Bronchial epithelial cell (primary cell): Measurements from ENCODE around the gene FSTL4. TPM values are rescaled to one million over a fixed set of nuclear protein-coding genes. Genes with fewer than 3 reads are reported as not detected.

Experiments used
- DNase-seq: peaks from one replicate; pipeline ENCODE4 v3.0.0-alpha.2; 2010; ENCODE audit warnings: low read depth
- FAIRE-seq: peaks from 2 replicates; lab custom pipeline; 2011; peaks lifted over from hg19 to GRCh38; lab: Jason Lieb, UNC
- H3K27me3 ChIP-seq: 2 replicates; pipeline ENCODE4 v1.5.1; 2011; ENCODE audit warnings: low read length; ENCODE audit not compliant: control insufficient read depth, insufficient read depth
- H3K36me3 ChIP-seq: 2 replicates; pipeline ENCODE4 v1.5.1; 2011; ENCODE audit warnings: low read length; ENCODE audit not compliant: control insufficient read depth, insufficient read depth
- H3K4me3 ChIP-seq: 2 replicates; pipeline ENCODE4 v1.5.1; 2011; ENCODE audit warnings: mild to moderate bottlenecking, low read depth, low read length, control low read depth
- CTCF ChIP-seq: IDR thresholded peaks from 2 replicates; pipeline ENCODE4 v1.5.1; 2011; ENCODE audit warnings: mild to moderate bottlenecking, moderate library complexity, low read length, control low read depth, inconsistent platforms; ENCODE audit not compliant: insufficient read depth, severe bottlenecking
- total RNA-seq: library from RNA; depleted of rRNA; stranded (reverse); fragments of >200 nt; gene quantifications from 2 replicates; pipeline ENCODE4 v1.2.1, GENCODE V29; 2014

The FSTL4 gene
- total RNA-seq, 1 donor from 2014 or later, result not detected

GRCh38 chr5:133277744-133278143, 334.6 kb downstream of the FSTL4 start:
- Histone ChIP-seq H3K4me3 (no peak overlapping the region), H3K36me3 (no peaks in the 10 kb centered on the region), H3K27me3 (no peaks in the 10 kb centered on the region)
- FAIRE-seq, result no peak
- no peak for DNase-seq
- TF ChIP-seq CTCF, result no peak

GRCh38 chr5:133276171-133276570, 336.2 kb downstream of the FSTL4 start:
- no peaks in the 10 kb centered on the region for H3K27me3 ChIP-seq
- FAIRE-seq, result no peak
- no peak for TF ChIP-seq CTCF
- H3K4me3 ChIP-seq, result no peak overlapping the region
- no peaks in the 10 kb centered on the region for H3K36me3 ChIP-seq
- no peak for DNase-seq

GRCh38 chr5:133275631-133276030, 336.7 kb downstream of the FSTL4 start:
- no peak for DNase-seq
- TF ChIP-seq CTCF, result no peak
- Histone ChIP-seq H3K36me3 (no peaks in the 10 kb centered on the region), H3K4me3 (no peak overlapping the region), H3K27me3 (no peaks in the 10 kb centered on the region)
- FAIRE-seq, result no peak

GRCh38 chr5:133274597-133274935, 337.8 kb downstream of the FSTL4 start:
- no peak for FAIRE-seq
- Histone ChIP-seq H3K36me3 (no peaks in the 10 kb centered on the region), H3K27me3 (no peaks in the 10 kb centered on the region), H3K4me3 (no peak overlapping the region)
- TF ChIP-seq CTCF, result no peak
- no peak for DNase-seq

GRCh38 chr5:133273661-133274596, 338.4 kb downstream of the FSTL4 start:
- no peak for FAIRE-seq
- no peaks in the 10 kb centered on the region for H3K27me3 ChIP-seq
- TF ChIP-seq CTCF, result no peak
- H3K4me3 ChIP-seq, result no peak overlapping the region
- no peaks in the 10 kb centered on the region for H3K36me3 ChIP-seq
- DNase-seq, result peak; percentile 38
